Fibroblast of gingiva (primary cell): ENCODE results near the gene SERPINB10.
"Not testable (repeated sequence)": the region's sequence is repeated elsewhere in the genome, so short reads cannot be mapped to it uniquely, and the experiment has no call there.

ENCODE experiments used
- DNase-seq: peaks from one replicate; pipeline ENCODE4 v3.0.0-alpha.2; 2011; ENCODE audit warnings: low read depth

SERPINB10 gene

GRCh38 chr18:63892566-63892965 lies 15.2 kb upstream of the SERPINB10 start:
- DNase-seq = no peak

- no peak for DNase-seq
These were observed 13.5 kb upstream of the SERPINB10 start for GRCh38 chr18:63894106-63894772.

- no peak for DNase-seq
These were observed 12.6 kb upstream of the SERPINB10 start for GRCh38 chr18:63895190-63895589.

- peak; percentile 4 for DNase-seq
These were observed 10.7 kb upstream of the SERPINB10 start for GRCh38 chr18:63897072-63897471.

GRCh38 chr18:63899206-63899605 lies 8.6 kb upstream of the SERPINB10 start:
- no peak for DNase-seq

- no peak for DNase-seq
These were observed 3.7 kb upstream of the SERPINB10 start for GRCh38 chr18:63903851-63904570.

- no peak for DNase-seq
These were observed 3.1 kb upstream of the SERPINB10 start for GRCh38 chr18:63904694-63905093.

- no peak for DNase-seq
These were observed 2.4 kb upstream of the SERPINB10 start for GRCh38 chr18:63905361-63905760.

- DNase-seq = no peak
These were observed 1.7 kb upstream of the SERPINB10 start for GRCh38 chr18:63906056-63906455.

GRCh38 chr18:63908858-63909257 lies 1.1 kb downstream of the SERPINB10 start:
- no peak for DNase-seq

GRCh38 chr18:63909870-63910269 lies 2.1 kb downstream of the SERPINB10 start:
- DNase-seq = no peak

- no peak for DNase-seq
These were observed 10.1 kb downstream of the SERPINB10 start for GRCh38 chr18:63917817-63918216.

- no peak for DNase-seq
These were observed 14.3 kb downstream of the SERPINB10 start for GRCh38 chr18:63922049-63922448.

- DNase-seq = no peak
These were observed 16.8 kb downstream of the SERPINB10 start for GRCh38 chr18:63924551-63924950.

GRCh38 chr18:63928331-63928730 lies 20.6 kb downstream of the SERPINB10 start:
- no peak for DNase-seq

- not testable (repeated sequence) for DNase-seq
These were observed 21.6 kb downstream of the SERPINB10 start for GRCh38 chr18:63929369-63929768.

- no peak for DNase-seq
These were observed 23.1 kb downstream of the SERPINB10 start for GRCh38 chr18:63930773-63931354.

- DNase-seq = peak; percentile 52
These were observed 28.6 kb downstream of the SERPINB10 start for GRCh38 chr18:63936156-63936931.

- DNase-seq = no peak
These were observed 29.2 kb downstream of the SERPINB10 start for GRCh38 chr18:63936932-63937393.

GRCh38 chr18:63940008-63940407 lies 32.2 kb downstream of the SERPINB10 start:
- no peak for DNase-seq

GRCh38 chr18:63940543-63941050 lies 32.8 kb downstream of the SERPINB10 start:
- not testable (repeated sequence) for DNase-seq
